ENCODE results near the gene RIMKLA.

DNA sequence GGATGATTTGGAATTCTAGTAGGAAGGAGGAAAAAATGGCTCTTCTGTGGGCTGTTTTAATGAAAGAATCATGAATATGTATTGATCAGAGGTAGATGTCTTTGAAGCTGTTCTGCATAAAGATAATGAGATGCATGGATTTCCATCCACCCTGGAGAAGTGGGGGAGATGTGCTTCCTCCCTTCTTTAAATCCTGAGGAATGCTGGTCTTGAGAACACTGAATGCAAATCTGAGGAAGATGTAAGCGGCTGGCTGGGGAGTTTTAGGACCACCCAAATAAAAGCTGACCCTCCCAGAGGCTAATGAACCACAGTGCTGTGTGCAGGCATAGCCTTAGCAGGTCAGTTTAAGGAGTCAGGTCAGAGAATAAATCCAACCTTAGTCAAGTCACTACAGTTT lies 37.9 kb downstream of the RIMKLA start:
- TF ChIP-seq, protein P1, sequence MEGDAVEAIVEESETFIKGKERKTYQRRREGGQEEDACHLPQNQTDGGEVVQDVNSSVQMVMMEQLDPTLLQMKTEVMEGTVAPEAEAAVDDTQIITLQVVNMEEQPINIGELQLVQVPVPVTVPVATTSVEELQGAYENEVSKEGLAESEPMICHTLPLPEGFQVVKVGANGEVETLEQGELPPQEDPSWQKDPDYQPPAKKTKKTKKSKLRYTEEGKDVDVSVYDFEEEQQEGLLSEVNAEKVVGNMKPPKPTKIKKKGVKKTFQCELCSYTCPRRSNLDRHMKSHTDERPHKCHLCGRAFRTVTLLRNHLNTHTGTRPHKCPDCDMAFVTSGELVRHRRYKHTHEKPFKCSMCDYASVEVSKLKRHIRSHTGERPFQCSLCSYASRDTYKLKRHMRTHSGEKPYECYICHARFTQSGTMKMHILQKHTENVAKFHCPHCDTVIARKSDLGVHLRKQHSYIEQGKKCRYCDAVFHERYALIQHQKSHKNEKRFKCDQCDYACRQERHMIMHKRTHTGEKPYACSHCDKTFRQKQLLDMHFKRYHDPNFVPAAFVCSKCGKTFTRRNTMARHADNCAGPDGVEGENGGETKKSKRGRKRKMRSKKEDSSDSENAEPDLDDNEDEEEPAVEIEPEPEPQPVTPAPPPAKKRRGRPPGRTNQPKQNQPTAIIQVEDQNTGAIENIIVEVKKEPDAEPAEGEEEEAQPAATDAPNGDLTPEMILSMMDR (IDR thresholded peaks at IDR 0.05; ENCODE audit: low read depth, low read length), result no peak
- TF ChIP-seq POLR2A (IDR thresholded peaks at IDR 0.05; ENCODE audit: extremely low read depth, insufficient read length), result no peak
- TF ChIP-seq MAX (IDR thresholded peaks at IDR 0.05; ENCODE audit: low read depth, low read length), result no peak
- no peak for TF ChIP-seq MYC (IDR thresholded peaks at IDR 0.05; ENCODE audit: low read depth, low read length)
